OCI-LY3 (cell line): ENCODE measurements around the gene TRIM41.
A peak's percentile ranks its signal among the peaks of the same experiment; 100 is the strongest.
"Not testable (repeated sequence)": the region's sequence is repeated elsewhere in the genome, so short reads cannot be mapped to it uniquely, and the experiment has no call there.

Experiments
- H2AFZ ChIP-seq: fragments of 200-600, 300-600 bp; shearing (Covaris generic); 2 replicates; pipeline ENCODE4 v1.6.0; 2014; ENCODE audit warnings: antibody characterized with exemption, low read depth, low read length
- H3K27ac ChIP-seq: fragments of 200-600, 300-600 bp; sonication (generic); 2 replicates; pipeline ENCODE4 v1.5.1; 2014; ENCODE audit warnings: mild to moderate bottlenecking, low read length, moderate library complexity, mixed read lengths
- H3K27me3 ChIP-seq: fragments of 200-600, 300-600 bp; sonication (generic); 2 replicates; pipeline ENCODE4 v1.6.1; 2014; ENCODE audit warnings: low read depth, low read length, mixed read lengths
- H3K36me3 ChIP-seq: fragments of 200-600, 300-600 bp; sonication (generic); replicated peaks from 2 replicates; pipeline ENCODE3; 2014; ENCODE audit warnings: low read depth, low read length, mixed read lengths
- H3K4me1 ChIP-seq: fragments of 300-600, 200-600 bp; sonication (generic); 2 replicates; pipeline ENCODE4 v1.6.1; 2014; ENCODE audit warnings: low read length, mixed read lengths
- H3K4me2 ChIP-seq: fragments of 200-600, 300-600 bp; sonication (generic); 2 replicates; pipeline ENCODE4 v1.6.1; 2014; ENCODE audit warnings: low read length, mixed read lengths
- H3K4me3 ChIP-seq: fragments of 300-600, 200-600 bp; sonication (generic); 2 replicates; pipeline ENCODE4 v1.5.1; 2014; ENCODE audit warnings: antibody characterized with exemption, mild to moderate bottlenecking, low read length, moderate library complexity
- H3K79me2 ChIP-seq: fragments of 300-600, 200-600 bp; shearing (Covaris generic); 2 replicates; pipeline ENCODE4 v1.6.1; 2014; ENCODE audit warnings: mild to moderate bottlenecking, low read length, mixed read lengths
- H3K9ac ChIP-seq: fragments of 300-600, 200-600 bp; shearing (Covaris generic); 2 replicates; pipeline ENCODE4 v1.6.0; 2014; ENCODE audit warnings: mild to moderate bottlenecking, low read length, moderate library complexity
- H3K9me3 ChIP-seq: fragments of 200-600, 300-600 bp; shearing (Covaris generic); 2 replicates; pipeline ENCODE4 v1.6.1; 2014; ENCODE audit warnings: low read length, mixed read lengths; ENCODE audit not compliant: insufficient read depth
- H4K20me1 ChIP-seq: fragments of 200-600, 300-600 bp; sonication (generic); 2 replicates; pipeline ENCODE4 v1.6.1; 2016; ENCODE audit warnings: low read length, mixed read lengths; ENCODE audit not compliant: insufficient read depth
- EZH2phosphoT487 ChIP-seq: fragments of 200-600 bp; shearing (Covaris generic); IDR thresholded peaks from 2 replicates; pipeline ENCODE4 v1.6.1; 2018; ENCODE audit warnings: antibody characterized with exemption, mixed run types, low read depth
- TF ChIP-seq, protein P1 (sequence below): fragments of 200-600, 300-600 bp; sonication (generic); IDR thresholded peaks from 2 replicates; pipeline ENCODE4 v1.5.1; 2014; ENCODE audit warnings: antibody characterized with exemption, low read length, low read depth

The TRIM41 gene

DNA sequence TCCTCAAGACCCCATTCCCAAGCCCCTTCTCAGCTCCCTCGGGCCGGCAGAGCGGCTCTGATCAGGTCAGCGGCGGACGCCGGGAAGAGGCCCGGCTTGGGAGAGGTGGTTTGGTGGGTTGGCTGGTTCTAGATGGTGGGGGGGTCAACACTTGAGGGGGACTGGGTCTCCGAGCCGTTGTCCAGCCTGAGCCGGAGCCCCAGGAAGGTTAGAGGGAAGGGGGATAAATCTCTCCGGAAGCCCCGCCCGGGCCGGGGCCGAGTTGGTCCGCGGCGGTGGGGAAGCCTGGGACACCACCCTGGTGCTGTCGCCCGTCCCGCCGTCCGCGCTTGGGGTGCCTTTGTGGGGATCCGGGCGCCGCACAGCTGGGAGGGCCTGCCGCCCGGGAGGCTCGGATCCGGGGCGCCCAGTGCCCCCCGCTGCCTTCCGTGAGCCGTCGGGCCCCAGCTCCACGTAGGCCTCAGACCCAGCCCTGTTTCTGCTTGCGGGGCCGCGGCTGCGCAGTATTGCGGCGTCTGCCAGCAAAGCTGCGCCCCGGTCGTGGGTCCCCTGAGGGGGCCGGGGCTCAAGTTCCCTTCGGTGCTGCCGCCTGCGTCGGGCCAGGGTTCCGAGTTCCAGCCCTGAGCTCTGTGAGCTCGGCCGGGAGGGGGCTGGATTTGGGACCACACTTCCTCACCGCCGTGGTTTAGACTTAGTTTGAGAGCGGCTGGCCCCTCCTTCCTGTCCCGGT lies 38.4 kb downstream of the TRIM41 start:
- H3K9me3 ChIP-seq, result no peaks in the 10 kb centered on the region
- TF ChIP-seq EZH2phosphoT487, result no peak
- TF ChIP-seq, protein P1, sequence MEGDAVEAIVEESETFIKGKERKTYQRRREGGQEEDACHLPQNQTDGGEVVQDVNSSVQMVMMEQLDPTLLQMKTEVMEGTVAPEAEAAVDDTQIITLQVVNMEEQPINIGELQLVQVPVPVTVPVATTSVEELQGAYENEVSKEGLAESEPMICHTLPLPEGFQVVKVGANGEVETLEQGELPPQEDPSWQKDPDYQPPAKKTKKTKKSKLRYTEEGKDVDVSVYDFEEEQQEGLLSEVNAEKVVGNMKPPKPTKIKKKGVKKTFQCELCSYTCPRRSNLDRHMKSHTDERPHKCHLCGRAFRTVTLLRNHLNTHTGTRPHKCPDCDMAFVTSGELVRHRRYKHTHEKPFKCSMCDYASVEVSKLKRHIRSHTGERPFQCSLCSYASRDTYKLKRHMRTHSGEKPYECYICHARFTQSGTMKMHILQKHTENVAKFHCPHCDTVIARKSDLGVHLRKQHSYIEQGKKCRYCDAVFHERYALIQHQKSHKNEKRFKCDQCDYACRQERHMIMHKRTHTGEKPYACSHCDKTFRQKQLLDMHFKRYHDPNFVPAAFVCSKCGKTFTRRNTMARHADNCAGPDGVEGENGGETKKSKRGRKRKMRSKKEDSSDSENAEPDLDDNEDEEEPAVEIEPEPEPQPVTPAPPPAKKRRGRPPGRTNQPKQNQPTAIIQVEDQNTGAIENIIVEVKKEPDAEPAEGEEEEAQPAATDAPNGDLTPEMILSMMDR, result no peak
- H3K9ac ChIP-seq, result peak overlapping the region; percentile 96
- H3K27ac ChIP-seq, result peak overlapping the region; percentile 77
- 0 out of 2 replicates have a peak, but pooled peaks cover 6% of the 10 kb centered on the region for H4K20me1 ChIP-seq
- H3K4me1 ChIP-seq, result peaks cover 21% of the 10 kb centered on the region
- peaks cover 64% of the 10 kb centered on the region for H3K79me2 ChIP-seq
- peak overlapping the region; percentile 59 for H3K4me2 ChIP-seq
- H3K4me3 ChIP-seq, result peak overlapping the region; percentile 89
- peak overlapping the region; percentile 39 for H2AFZ ChIP-seq
- H3K27me3 ChIP-seq, result no peaks in the 10 kb centered on the region
- H3K36me3 ChIP-seq, result peaks cover 19% of the 10 kb centered on the region

DNA sequence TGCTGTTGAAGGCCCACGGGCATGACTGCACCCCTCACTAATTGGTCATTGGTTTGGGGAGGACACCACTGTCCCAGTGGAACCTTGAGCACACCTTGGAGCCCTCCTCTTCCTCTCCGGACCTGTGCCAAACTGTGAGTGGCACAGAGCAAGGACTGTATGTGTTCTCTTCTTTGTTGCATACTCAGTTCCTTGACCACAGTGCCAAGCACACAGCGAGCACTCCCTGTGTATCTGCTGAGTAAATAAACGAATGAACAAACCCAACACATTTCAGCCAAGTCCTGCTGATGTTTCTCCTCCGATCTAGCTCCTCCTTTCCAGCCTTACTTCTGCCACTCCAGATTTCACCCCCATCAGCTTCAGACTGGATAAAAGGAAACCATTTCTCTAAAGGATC lies 40.6 kb downstream of the TRIM41 start:
- Histone ChIP-seq H3K4me2 (no peak overlapping the region), H3K4me1 (peaks cover 18% of the 10 kb centered on the region), H3K9me3 (no peaks in the 10 kb centered on the region), H3K79me2 (peaks cover 43% of the 10 kb centered on the region), H3K27me3 (no peaks in the 10 kb centered on the region), H2AFZ (no peak overlapping the region), H3K36me3 (peaks cover 8% of the 10 kb centered on the region), H3K27ac (no peak overlapping the region), H3K9ac (no peak overlapping the region), H4K20me1 (0 out of 2 replicates have a peak, but pooled peaks cover 6% of the 10 kb centered on the region), H3K4me3 (no peak overlapping the region)
- no peak for TF ChIP-seq EZH2phosphoT487
- TF ChIP-seq, protein P1, result no peak

DNA sequence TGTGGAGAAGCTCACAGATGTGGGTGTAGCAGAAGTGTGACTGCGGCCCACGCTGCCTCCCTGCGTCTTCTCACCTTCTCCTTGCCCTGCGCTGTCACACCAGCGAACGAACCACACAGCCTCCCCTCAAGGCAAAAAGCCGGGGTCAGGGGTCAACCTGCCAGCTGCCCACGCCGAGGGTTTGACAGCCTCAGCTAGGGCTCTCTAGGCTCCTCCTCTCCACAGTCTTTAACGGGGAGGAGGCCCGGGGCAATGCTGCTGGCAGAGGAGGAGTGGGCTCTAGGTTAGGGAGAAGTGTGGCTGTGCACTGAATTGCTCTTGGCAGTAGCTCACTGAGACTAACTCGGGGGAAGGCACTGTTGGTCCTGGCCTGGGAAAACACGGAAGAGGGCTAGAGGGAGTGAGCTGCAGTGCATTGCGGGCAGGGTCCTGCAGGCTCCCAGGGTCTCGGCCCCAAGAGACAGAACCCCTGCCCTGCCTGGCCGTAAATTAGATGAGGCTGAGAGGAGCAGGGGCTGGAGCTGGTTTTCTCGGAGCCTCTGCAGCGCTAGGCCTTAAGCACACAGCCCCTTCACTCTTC lies 42.1 kb downstream of the TRIM41 start:
- H4K20me1 ChIP-seq, result no peaks in the 10 kb centered on the region
- no peak overlapping the region for H3K4me2 ChIP-seq
- no peak overlapping the region for H2AFZ ChIP-seq
- H3K9me3 ChIP-seq, result no peaks in the 10 kb centered on the region
- peaks cover 8% of the 10 kb centered on the region for H3K36me3 ChIP-seq
- H3K79me2 ChIP-seq, result peaks cover 28% of the 10 kb centered on the region
- H3K4me1 ChIP-seq, result peaks cover 4% of the 10 kb centered on the region; the same call in 1 of the 2 replicates
- H3K27me3 ChIP-seq, result no peaks in the 10 kb centered on the region
- no peak for TF ChIP-seq EZH2phosphoT487
- TF ChIP-seq, protein P1, result no peak
- H3K27ac ChIP-seq, result no peak overlapping the region
- H3K4me3 ChIP-seq, result no peak overlapping the region
- H3K9ac ChIP-seq, result no peak overlapping the region

DNA sequence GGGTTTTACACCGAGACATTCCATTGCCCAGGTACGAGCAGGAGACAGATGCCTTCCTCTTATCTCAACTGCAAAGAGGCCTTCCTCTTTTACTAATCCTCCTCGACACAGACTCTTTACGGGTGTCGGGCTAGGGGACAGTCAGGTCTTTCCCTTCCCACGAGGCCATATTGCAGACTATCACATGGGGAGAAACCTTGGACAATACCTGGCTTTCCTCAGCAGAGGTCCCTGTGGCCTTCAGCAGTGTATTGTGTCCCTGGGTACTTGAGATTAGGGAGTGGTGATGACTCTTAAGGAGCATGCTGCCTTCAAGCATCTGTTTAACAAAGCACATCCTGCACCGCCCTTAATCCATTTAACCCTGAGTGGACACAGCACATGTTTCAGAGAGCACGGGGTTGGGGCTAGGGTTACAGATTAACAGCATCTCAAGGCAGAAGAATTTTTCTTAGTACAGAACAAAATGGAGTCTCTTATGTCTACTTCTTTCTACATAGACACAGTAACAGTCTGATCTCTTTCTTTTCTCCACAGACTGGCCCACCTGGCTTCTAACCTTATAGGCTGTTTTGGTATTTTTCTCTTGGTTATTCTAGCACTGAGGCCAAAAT lies 44.3 kb downstream of the TRIM41 start:
- not testable (repeated sequence) for H3K9me3 ChIP-seq, H3K36me3 ChIP-seq, H3K27me3 ChIP-seq, H3K4me3 ChIP-seq, H2AFZ ChIP-seq, H4K20me1 ChIP-seq, H3K4me1 ChIP-seq, H3K27ac ChIP-seq, H3K79me2 ChIP-seq, H3K9ac ChIP-seq, H3K4me2 ChIP-seq

DNA sequence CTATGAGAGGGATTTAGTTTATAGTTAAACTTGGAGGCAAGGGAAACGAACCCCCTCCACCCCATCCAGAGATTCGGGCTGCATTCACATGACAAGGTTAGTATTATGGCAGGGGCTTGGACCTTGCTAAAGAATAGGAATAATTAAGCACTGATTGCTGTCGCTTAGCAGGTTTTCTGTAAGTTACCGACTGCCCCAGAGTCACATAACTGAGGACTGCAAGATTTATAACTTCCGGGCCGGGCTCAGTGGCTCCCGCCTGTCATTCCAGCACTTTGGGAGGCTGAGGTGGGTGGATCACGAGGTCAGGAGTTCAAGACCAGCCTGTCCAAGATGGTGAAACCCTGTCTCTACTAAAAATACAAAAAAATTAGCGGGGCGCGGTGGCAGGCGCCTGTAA lies 44.8 kb downstream of the TRIM41 start:
- not testable (repeated sequence) for H3K36me3 ChIP-seq, H3K4me2 ChIP-seq, H3K79me2 ChIP-seq, H3K27ac ChIP-seq, H3K9me3 ChIP-seq, H2AFZ ChIP-seq, H3K4me3 ChIP-seq, H3K9ac ChIP-seq, H4K20me1 ChIP-seq, H3K27me3 ChIP-seq, H3K4me1 ChIP-seq
